Dedifferentiated amniotic fluid mesenchymal stem cell (primary cell): ENCODE measurements around the gene SYT7.
A peak's percentile ranks its signal among the peaks of the same experiment; 100 is the strongest.

Experiments
- DNase-seq: peaks from one replicate; pipeline ENCODE4 v3.0.0-alpha.2; 2016; ENCODE audit errors: extremely low spot score

SYT7 gene

GRCh38 chr11:61515686-61516085 lies 65.2 kb downstream of the SYT7 start:
- DNase-seq, result no peak

- no peak for DNase-seq
These were observed 66.6 kb downstream of the SYT7 start for GRCh38 chr11:61514050-61514917.

GRCh38 chr11:61513143-61513765 lies 67.6 kb downstream of the SYT7 start:
- DNase-seq, result no peak

- DNase-seq, result no peak
These were observed 68.4 kb downstream of the SYT7 start for GRCh38 chr11:61512435-61512834.

GRCh38 chr11:61511383-61511782 lies 69.5 kb downstream of the SYT7 start:
- no peak for DNase-seq

- DNase-seq, result no peak
These were observed 69.9 kb downstream of the SYT7 start for GRCh38 chr11:61510974-61511373.

- no peak for DNase-seq
These were observed 70.5 kb downstream of the SYT7 start for GRCh38 chr11:61510166-61510919.

GRCh38 chr11:61509043-61510029 lies 71.5 kb downstream of the SYT7 start:
- peak; percentile 51 for DNase-seq

- no peak for DNase-seq
These were observed 72.7 kb downstream of the SYT7 start, which contains the start of gene LRRC10B for GRCh38 chr11:61507962-61508861. LRRC10B (plus strand) TSS chr11:61508749; CDS start chr11:61508999, 250 bp downstream.

- no peak for DNase-seq
These were observed 73.7 kb downstream of the SYT7 start for GRCh38 chr11:61507012-61507768.

GRCh38 chr11:61505640-61506155 lies 75.2 kb downstream of the SYT7 start:
- DNase-seq, result peak; percentile 64

- no peak for DNase-seq
These were observed 75.8 kb downstream of the SYT7 start for GRCh38 chr11:61505106-61505505.

GRCh38 chr11:61503135-61503770 lies 77.6 kb downstream of the SYT7 start:
- no peak for DNase-seq

GRCh38 chr11:61502522-61502921 lies 78.4 kb downstream of the SYT7 start:
- DNase-seq, result no peak

- no peak for DNase-seq
These were observed 80.9 kb downstream of the SYT7 start for GRCh38 chr11:61499816-61500491.

- DNase-seq, result no peak
These were observed 82.0 kb downstream of the SYT7 start for GRCh38 chr11:61498767-61499341.

- no peak for DNase-seq
These were observed 83.0 kb downstream of the SYT7 start for GRCh38 chr11:61497876-61498275.

GRCh38 chr11:61497473-61497872 lies 83.4 kb downstream of the SYT7 start:
- DNase-seq, result no peak
